Mesenchymal stem cell (in vitro differentiated cells and primary cell): ENCODE measurements around the gene C12orf76.

ENCODE experiments used
- DNase-seq: peaks from one replicate; pipeline ENCODE4 v3.0.0-alpha.2; 2013
- H2AFZ ChIP-seq: one replicate; pipeline ENCODE4 v1.6.1; 2013; ENCODE audit warnings: low read depth, mild to moderate bottlenecking, control low read depth, inconsistent platforms, low read length, moderate library complexity
- H2AK5ac ChIP-seq: 2 replicates; pipeline ENCODE4 v1.6.1; 2013; ENCODE audit warnings: low read length, moderate library complexity, mild to moderate bottlenecking, inconsistent platforms; ENCODE audit not compliant: severe bottlenecking
- H2BK120ac ChIP-seq: one replicate; pipeline ENCODE4 v1.6.1; 2013; ENCODE audit warnings: low read depth, mild to moderate bottlenecking, inconsistent platforms, low read length, moderate library complexity
- H2BK12ac ChIP-seq, 2 experiments: one replicate each; pipeline ENCODE4 v1.6.1; 2013; ENCODE audit warnings: inconsistent platforms in 2 of 2, low read length in 2 of 2, mild to moderate bottlenecking in 2 of 2, moderate library complexity in 2 of 2, control low read depth in 1 of 2
- H2BK15ac ChIP-seq: one replicate; pipeline ENCODE4 v1.6.1; 2013; ENCODE audit warnings: mild to moderate bottlenecking, low read depth, inconsistent platforms; ENCODE audit not compliant: poor library complexity, severe bottlenecking
- H2BK5ac ChIP-seq: 2 replicates; pipeline ENCODE4 v1.6.1; 2013; ENCODE audit warnings: low read depth, mild to moderate bottlenecking, low read length, control low read depth, inconsistent platforms; ENCODE audit not compliant: poor library complexity, severe bottlenecking
- H3K14ac ChIP-seq, 2 experiments: one replicate each; pipeline ENCODE4 v1.6.1; 2013; ENCODE audit warnings: inconsistent platforms in 2 of 2, low read length in 2 of 2, control low read depth in 1 of 2, mild to moderate bottlenecking in 1 of 2, moderate library complexity in 1 of 2
- H3K18ac ChIP-seq, 2 experiments: one replicate each; pipeline ENCODE4 v1.6.1; 2013; ENCODE audit warnings: inconsistent platforms in 2 of 2, low read length in 2 of 2, control low read depth in 1 of 2, low read depth in 1 of 2, mild to moderate bottlenecking in 1 of 2
- H3K23ac ChIP-seq, 2 experiments: one replicate each; pipeline ENCODE4 v1.6.1; 2013; ENCODE audit warnings: inconsistent platforms in 2 of 2, low read length in 2 of 2, mild to moderate bottlenecking in 2 of 2, moderate library complexity in 2 of 2, control low read depth in 1 of 2
- H3K27ac ChIP-seq: 2 replicates; pipeline ENCODE4 v1.5.1; 2013; ENCODE audit warnings: mild to moderate bottlenecking, moderate library complexity, low read length, control low read depth, inconsistent platforms; ENCODE audit not compliant: poor library complexity, severe bottlenecking
- H3K27me3 ChIP-seq, 2 experiments: 2 replicates each; pipeline versions ENCODE4 v1.6.1 to v1.7.0; 2013; ENCODE audit warnings: low read length in 2 of 2, mild to moderate bottlenecking in 2 of 2, moderate library complexity in 2 of 2, control low read depth in 1 of 2, inconsistent platforms in 1 of 2; ENCODE audit not compliant: control insufficient read depth in 1 of 2, insufficient read depth in 1 of 2
- H3K36me3 ChIP-seq, 2 experiments: 2 replicates each; pipeline versions ENCODE4 v1.6.1 to v1.7.0; 2013; ENCODE audit warnings: low read length in 2 of 2, control low read depth in 1 of 2, inconsistent platforms in 1 of 2, low read depth in 1 of 2, mild to moderate bottlenecking in 1 of 2; ENCODE audit not compliant: insufficient read depth in 2 of 2, control insufficient read depth in 1 of 2
- H3K4ac ChIP-seq, 2 experiments: one replicate each; pipeline ENCODE4 v1.6.1; 2013; ENCODE audit warnings: inconsistent platforms in 2 of 2, low read length in 2 of 2, mild to moderate bottlenecking in 2 of 2, moderate library complexity in 2 of 2, control low read depth in 1 of 2, low read depth in 1 of 2
- H3K4me1 ChIP-seq: 2 replicates; pipeline ENCODE4 v1.6.1; 2013; ENCODE audit warnings: low read depth, low read length, control low read depth; ENCODE audit not compliant: control insufficient read depth, insufficient read depth
- H3K4me2 ChIP-seq: 2 replicates; pipeline ENCODE4 v1.6.1; 2013; ENCODE audit warnings: low read length, mild to moderate bottlenecking, inconsistent platforms; ENCODE audit not compliant: poor library complexity, severe bottlenecking
- H3K4me3 ChIP-seq, 2 experiments: 2 replicates each; pipeline versions ENCODE4 v1.5.1 to v1.7.0; 2013; ENCODE audit warnings: low read length in 2 of 2, mild to moderate bottlenecking in 2 of 2, control low read depth in 1 of 2, low read depth in 1 of 2; ENCODE audit not compliant: insufficient read depth in 1 of 2
- H3K79me1 ChIP-seq: replicated peaks from 2 replicates; pipeline ENCODE4 v1.6.1; 2013; ENCODE audit warnings: mild to moderate bottlenecking, control low read depth, low read length, inconsistent platforms; ENCODE audit not compliant: poor library complexity, severe bottlenecking
- H3K9ac ChIP-seq: 2 replicates; pipeline ENCODE4 v1.7.0; 2013; ENCODE audit warnings: mild to moderate bottlenecking, low read length, moderate library complexity
- H3K9me3 ChIP-seq: 2 replicates; pipeline ENCODE4 v1.7.0; 2013; ENCODE audit warnings: mild to moderate bottlenecking, low read length; ENCODE audit not compliant: control insufficient read depth
- H4K8ac ChIP-seq: one replicate; pipeline ENCODE4 v1.6.1; 2013; ENCODE audit warnings: inconsistent platforms, mild to moderate bottlenecking, low read length, moderate library complexity
- H4K91ac ChIP-seq: one replicate; pipeline ENCODE4 v1.6.1; 2013; ENCODE audit warnings: mild to moderate bottlenecking, low read length, inconsistent platforms
- WGBS: methylation state at CpG from one replicate; pipeline ENCODE4 v1.1.7; 2013; ENCODE audit warnings: mixed read lengths; 5-methylcytosine and 5-hydroxymethylcytosine counted together

Gene C12orf76

GRCh38 chr12:110001596-110001995 lies 46.7 kb downstream of the C12orf76 start:
- Histone ChIP-seq H3K27me3 (no peaks in the 10 kb centered on the region), H2AK5ac (no peak overlapping the region), H3K4me2 (no peak overlapping the region), H3K18ac (no peak overlapping the region), H3K79me1 (peaks cover 26% of the 10 kb centered on the region), H4K8ac (no peak overlapping the region), H3K14ac (no peak overlapping the region), H2BK12ac (no peak overlapping the region), H3K9ac (peak overlapping the region; percentile 85), H2BK120ac (no peak overlapping the region), H2AFZ (no peak overlapping the region), H3K9me3 (no peaks in the 10 kb centered on the region), H3K27ac (no peak overlapping the region), H2BK15ac (no peak overlapping the region), H3K4ac (no peak overlapping the region), H3K36me3 (peaks cover 3 to 7% of the 10 kb centered on the region in 2 experiments), H2BK5ac (no peak overlapping the region), H3K4me1 (peaks cover 8% of the 10 kb centered on the region), H4K91ac (no peak overlapping the region), H3K23ac (no peak overlapping the region), H3K4me3 (peak overlapping the region in 1 of 2 experiments; percentile 54)
- 20% methylated on average over 1 of the region's 4 CpGs for WGBS
- peak; percentile 56 for DNase-seq

- WGBS, result under 1% methylated on average over 15 of the region's 17 CpGs
- peak overlapping the region; percentile 93 for H3K9ac ChIP-seq
Observed at GRCh38 chr12:109999983-110000505, 48.3 kb downstream of the C12orf76 start.

GRCh38 chr12:109999649-109999971 lies 48.7 kb downstream of the C12orf76 start:
- Histone ChIP-seq H2BK5ac (no peak overlapping the region), H3K36me3 (peaks cover 3 to 7% of the 10 kb centered on the region in 2 experiments), H3K79me1 (peaks cover 29% of the 10 kb centered on the region), H2BK120ac (no peak overlapping the region), H3K9me3 (no peaks in the 10 kb centered on the region), H3K4me3 (peak overlapping the region; percentile 88 to 90), H3K27ac (no peak overlapping the region), H4K8ac (no peak overlapping the region), H2BK15ac (peak overlapping the region; percentile 34), H3K4me2 (peak overlapping the region; percentile 80), H3K14ac (peak overlapping the region in 1 of 2 experiments; percentile 74), H3K9ac (peak overlapping the region; percentile 93), H3K4me1 (peaks cover 8% of the 10 kb centered on the region), H3K18ac (peak overlapping the region in 1 of 2 experiments; percentile 96), H4K91ac (no peak overlapping the region), H3K23ac (peak overlapping the region in 1 of 2 experiments; percentile 84), H3K27me3 (no peaks in the 10 kb centered on the region), H3K4ac (peak overlapping the region in 1 of 2 experiments; percentile 71), H2AK5ac (no peak overlapping the region), H2BK12ac (no peak overlapping the region), H2AFZ (peak overlapping the region; percentile 70)
- DNase-seq, result no peak
- 1% methylated on average over 26 of the region's 27 CpGs for WGBS

More at GRCh38 chr12:109999983-110000505, 48.3 kb downstream of the C12orf76 start:
- Histone ChIP-seq H3K23ac (no peak overlapping the region), H4K91ac (peak overlapping the region; percentile 67), H3K27me3 (no peaks in the 10 kb centered on the region), H2AFZ (peak overlapping the region; percentile 43), H3K4me1 (peaks cover 8% of the 10 kb centered on the region), H3K79me1 (peaks cover 29% of the 10 kb centered on the region), H3K14ac (no peak overlapping the region), H2BK5ac (no peak overlapping the region), H2BK15ac (peak overlapping the region; percentile 80), H2BK120ac (no peak overlapping the region), H3K4me2 (peak overlapping the region; percentile 80), H3K4ac (no peak overlapping the region), H2AK5ac (no peak overlapping the region), H2BK12ac (no peak overlapping the region), H4K8ac (peak overlapping the region; percentile 23), H3K27ac (no peak overlapping the region), H3K4me3 (peak overlapping the region; percentile 88 to 90), H3K36me3 (peaks cover 3 to 7% of the 10 kb centered on the region in 2 experiments), H3K9me3 (no peaks in the 10 kb centered on the region), H3K18ac (peak overlapping the region in 1 of 2 experiments; percentile 18)
- DNase-seq, result peak; percentile 34

- peak within 1 kb of the TSS in 1 of 2 experiments; percentile 71 for H3K4ac ChIP-seq
- peak within 1 kb of the TSS in 1 of 2 experiments; percentile 74 for H3K14ac ChIP-seq
- H3K18ac ChIP-seq, result peak within 1 kb of the TSS; percentile 55 to 96
- no peak within 1 kb of the TSS for H2AK5ac ChIP-seq
- H2BK120ac ChIP-seq, result peak within 1 kb of the TSS; percentile 37
- peak within 1 kb of the TSS; percentile 67 for H4K91ac ChIP-seq
- peak within 1 kb of the TSS; percentile 22 for H3K27ac ChIP-seq
- peak within 1 kb of the TSS; percentile 34 for H2BK15ac ChIP-seq
- DNase-seq, result peak; percentile 94
- H3K4me2 ChIP-seq, result peak within 1 kb of the TSS; percentile 80
- peaks cover 29% of the 10 kb centered on the region for H3K79me1 ChIP-seq
- peaks cover 8% of the 10 kb centered on the region for H3K4me1 ChIP-seq
- peak within 1 kb of the TSS; percentile 78 for H2AFZ ChIP-seq
- 1% methylated on average over 62 of the region's 62 CpGs for WGBS
- H3K9ac ChIP-seq, result peak within 1 kb of the TSS; percentile 93
- H3K9me3 ChIP-seq, result no peaks in the 10 kb centered on the region
- H3K27me3 ChIP-seq, result no peaks in the 10 kb centered on the region
- H3K4me3 ChIP-seq, result peak within 1 kb of the TSS; percentile 88 to 90
- peak within 1 kb of the TSS; percentile 20 for H2BK5ac ChIP-seq
- H3K23ac ChIP-seq, result peak within 1 kb of the TSS in 1 of 2 experiments; percentile 84
- H2BK12ac ChIP-seq, result peak within 1 kb of the TSS in 1 of 2 experiments; percentile 92
- H4K8ac ChIP-seq, result peak within 1 kb of the TSS; percentile 78
- H3K36me3 ChIP-seq, result peaks cover 3 to 7% of the 10 kb centered on the region in 2 experiments
Observed at GRCh38 chr12:109998904-109999648, 49.2 kb downstream of the C12orf76 start, which contains the start of gene ANKRD13A. ANKRD13A (plus strand) TSS chr12:109999430; CDS start chr12:109999689, 259 bp downstream.
